Left kidney (tissue), 2 donors: ENCODE results near the gene ARHGAP42. TPM values are rescaled to one million over a fixed set of nuclear protein-coding genes. Genes with fewer than 3 reads are reported as not detected.

Experiments used
- DNase-seq: peaks from one replicate; pipeline ENCODE4 v3.0.0-alpha.2; 2013
- polyA plus RNA-seq: library from polyadenylated mRNA; unstranded; fragments of 120-200 nt; gene quantifications from one replicate; pipeline ENCODE4 v1.2.1, GENCODE V29; 2013; ENCODE audit not compliant: insufficient read length

ARHGAP42 gene
- polyA plus RNA-seq, 1 donor = 35.3 TPM

DNA sequence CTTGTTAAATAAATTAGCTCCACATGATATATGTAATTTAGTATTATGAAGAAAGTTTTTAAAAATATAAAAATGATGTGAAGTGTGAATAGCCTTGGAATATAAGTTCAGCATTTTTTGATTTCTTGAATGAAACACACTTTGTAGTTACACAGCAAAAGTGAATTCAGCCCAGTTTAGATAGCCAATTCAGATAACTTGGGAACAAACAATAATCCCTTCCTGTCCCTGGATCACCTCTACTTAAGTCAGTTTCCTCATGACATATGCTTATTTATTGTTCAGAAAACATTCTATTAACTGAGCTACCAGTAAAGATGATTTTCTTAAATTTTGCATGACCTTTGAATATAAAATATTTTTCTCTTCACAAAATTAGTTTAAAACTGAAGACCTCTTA is 335.2 kb downstream of the ARHGAP42 start:
- DNase-seq = no peak

DNA sequence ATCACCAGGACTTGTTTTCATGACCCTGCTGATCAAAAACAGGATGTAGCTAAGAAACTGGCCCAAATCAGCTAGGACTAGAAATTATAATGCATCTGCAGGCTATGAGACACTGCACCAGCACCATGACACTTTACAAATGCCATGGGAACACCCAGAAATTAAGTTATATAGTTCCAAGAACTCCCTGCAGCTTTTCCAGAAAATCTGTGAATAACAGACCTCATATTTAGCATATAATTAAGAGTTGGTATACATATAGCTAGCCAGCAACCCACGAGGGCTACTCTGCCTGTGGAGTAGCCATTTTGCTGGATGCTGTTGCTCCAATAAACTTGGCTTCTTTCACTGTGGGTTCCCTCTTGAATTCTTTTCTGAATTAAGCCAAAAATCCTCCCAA is 341.6 kb downstream of the ARHGAP42 start:
- DNase-seq = no peak

DNA sequence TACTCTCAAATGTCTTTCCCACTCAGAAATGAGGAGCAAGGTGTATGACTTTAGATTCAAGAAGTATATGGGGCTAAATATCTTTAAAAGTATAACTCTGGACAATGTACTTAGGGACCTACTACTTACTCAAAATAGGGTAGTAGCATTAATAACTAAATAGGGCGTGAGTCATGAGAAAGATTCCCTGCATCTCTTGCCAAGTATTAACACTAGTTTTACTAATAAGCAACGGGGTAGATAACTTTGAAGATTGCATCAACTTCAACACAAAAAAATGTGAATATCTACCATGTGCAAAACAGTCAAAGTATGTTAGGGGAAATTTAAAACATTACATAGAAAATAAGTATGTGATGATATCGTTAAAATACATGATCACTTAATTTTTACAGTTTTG is 342.9 kb downstream of the ARHGAP42 start:
- DNase-seq = no peak

DNA sequence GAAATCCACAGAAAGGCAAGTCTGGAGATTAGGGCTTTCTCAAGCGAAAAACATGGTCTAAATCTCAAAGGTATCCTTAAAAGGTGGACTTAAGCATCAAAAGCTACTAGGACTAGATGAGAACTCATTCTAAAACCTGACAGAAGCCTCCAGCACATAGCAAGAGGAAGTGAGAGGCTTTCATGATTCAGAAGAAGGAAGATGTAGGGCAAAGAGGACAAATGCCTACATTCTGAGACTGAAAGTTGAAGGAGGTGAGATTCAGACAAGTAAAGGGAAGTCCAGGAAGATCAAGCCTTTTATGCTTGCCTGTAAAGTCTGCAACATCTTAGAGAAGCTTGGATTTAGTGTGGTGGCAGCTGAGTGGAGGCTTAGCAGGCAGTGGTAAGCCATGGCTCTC is 343.6 kb downstream of the ARHGAP42 start:
- DNase-seq = no peak

DNA sequence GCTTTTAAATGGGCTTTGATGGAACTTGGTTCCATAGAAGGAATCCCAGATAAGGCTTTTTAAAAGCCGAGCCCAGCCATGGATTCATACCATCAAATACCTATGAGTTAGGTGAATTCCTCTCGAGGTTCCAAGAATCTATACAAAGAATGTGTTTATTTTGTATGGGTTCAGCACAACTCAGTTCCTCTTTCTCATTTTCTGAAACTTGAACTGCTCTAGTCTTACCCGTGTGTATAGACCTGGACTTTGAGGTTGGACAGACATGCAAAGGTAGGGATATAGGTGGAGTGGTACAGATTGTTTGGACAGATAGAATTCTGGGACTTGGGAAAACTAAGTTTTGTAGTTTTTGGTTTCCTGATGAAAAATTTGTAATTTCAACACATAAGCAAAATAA is 344.6 kb downstream of the ARHGAP42 start:
- no peak for DNase-seq

DNA sequence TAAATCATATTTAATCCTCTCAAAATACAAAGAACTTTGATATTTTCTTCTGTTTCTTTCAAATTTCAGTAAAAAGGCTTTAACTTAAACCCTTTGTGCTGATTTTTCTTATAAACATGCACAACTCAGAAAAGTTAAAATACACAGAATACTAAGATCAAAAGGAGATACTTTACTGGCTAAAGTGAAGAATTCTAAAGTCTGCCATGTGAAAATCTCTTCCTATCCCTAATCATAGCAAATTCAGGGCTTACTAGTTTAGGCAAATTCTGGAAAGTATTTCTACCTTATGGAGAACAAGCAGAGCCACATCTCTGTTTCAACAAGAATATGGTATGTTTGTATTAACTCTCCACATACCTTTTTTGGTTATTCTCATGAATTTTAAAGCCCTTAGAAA is 345.9 kb downstream of the ARHGAP42 start:
- DNase-seq = no peak

DNA sequence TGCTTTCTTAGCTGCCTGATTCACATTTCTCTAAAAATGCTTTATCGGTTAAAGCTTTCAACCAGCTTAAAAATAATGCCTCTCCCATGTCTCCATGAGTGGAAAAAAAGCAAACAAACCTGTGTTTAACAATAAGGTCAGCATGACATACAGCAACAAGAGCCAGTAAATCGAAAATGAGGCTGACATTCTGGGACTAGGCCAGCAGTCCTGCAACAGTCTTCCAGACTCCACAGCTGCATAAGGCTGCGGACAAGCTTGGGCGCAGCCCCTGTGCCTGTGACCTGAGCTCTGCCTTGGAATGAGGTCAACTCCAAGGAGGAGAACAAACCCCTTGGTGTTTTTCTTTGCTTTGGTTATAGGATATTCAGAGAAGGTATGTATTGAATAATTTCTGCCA is 347.0 kb downstream of the ARHGAP42 start:
- peak; percentile 15 for DNase-seq

DNA sequence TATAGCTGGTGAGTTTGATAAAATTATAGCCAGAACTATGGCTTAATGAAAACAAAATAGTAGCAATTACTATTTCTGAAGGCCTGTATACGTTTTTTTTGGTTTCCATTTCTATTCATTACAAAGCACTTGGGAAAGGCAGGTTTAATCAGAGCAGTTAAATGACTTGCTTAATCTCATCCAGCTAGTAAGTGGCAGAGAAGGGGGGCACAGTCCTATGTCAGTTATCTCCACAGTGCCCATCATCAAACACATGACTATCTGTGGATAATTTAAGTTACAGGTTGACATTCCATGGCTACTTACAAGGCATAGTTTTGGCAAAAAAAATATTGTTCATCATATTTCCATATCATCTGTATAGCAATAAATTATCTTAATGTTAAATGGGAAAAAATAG is 348.8 kb downstream of the ARHGAP42 start:
- no peak for DNase-seq
